Astrocyte (in vitro differentiated cells and primary cell): ENCODE data around the gene SDK1.

Source experiments
- EZH2 ChIP-seq: IDR thresholded peaks from 2 replicates; pipeline ENCODE4 v1.6.1; 2012; ENCODE audit warnings: mild to moderate bottlenecking, low read length, inconsistent platforms; ENCODE audit not compliant: insufficient read depth
- TF ChIP-seq, protein P1 (sequence below): IDR thresholded peaks from 2 replicates; pipeline ENCODE4 v1.5.1; 2011; ENCODE audit warnings: low read depth, mild to moderate bottlenecking, inconsistent platforms, low read length, moderate library complexity; ENCODE audit not compliant: insufficient read depth

- TF ChIP-seq, protein P1, sequence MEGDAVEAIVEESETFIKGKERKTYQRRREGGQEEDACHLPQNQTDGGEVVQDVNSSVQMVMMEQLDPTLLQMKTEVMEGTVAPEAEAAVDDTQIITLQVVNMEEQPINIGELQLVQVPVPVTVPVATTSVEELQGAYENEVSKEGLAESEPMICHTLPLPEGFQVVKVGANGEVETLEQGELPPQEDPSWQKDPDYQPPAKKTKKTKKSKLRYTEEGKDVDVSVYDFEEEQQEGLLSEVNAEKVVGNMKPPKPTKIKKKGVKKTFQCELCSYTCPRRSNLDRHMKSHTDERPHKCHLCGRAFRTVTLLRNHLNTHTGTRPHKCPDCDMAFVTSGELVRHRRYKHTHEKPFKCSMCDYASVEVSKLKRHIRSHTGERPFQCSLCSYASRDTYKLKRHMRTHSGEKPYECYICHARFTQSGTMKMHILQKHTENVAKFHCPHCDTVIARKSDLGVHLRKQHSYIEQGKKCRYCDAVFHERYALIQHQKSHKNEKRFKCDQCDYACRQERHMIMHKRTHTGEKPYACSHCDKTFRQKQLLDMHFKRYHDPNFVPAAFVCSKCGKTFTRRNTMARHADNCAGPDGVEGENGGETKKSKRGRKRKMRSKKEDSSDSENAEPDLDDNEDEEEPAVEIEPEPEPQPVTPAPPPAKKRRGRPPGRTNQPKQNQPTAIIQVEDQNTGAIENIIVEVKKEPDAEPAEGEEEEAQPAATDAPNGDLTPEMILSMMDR, result no peak
- TF ChIP-seq EZH2, result no peak
These were observed 21.8 kb upstream of the SDK1 start for GRCh38 chr7:3279147-3279818.
